Measurements from ENCODE around the gene RNF32.

- no peak for TF ChIP-seq CTCF (IDR thresholded peaks at IDR 0.05)
- no peak for TF ChIP-seq SIN3A (IDR thresholded peaks at IDR 0.05; ENCODE audit: borderline replicate concordance, insufficient read depth, low read depth, low read length)
- TF ChIP-seq POLR2AphosphoS5 (IDR thresholded peaks at IDR 0.05; ENCODE audit: low read depth, low read length), result no peak
These were observed 35.1 kb downstream of the RNF32 start for GRCh38 chr7:156675721-156676120.
